ENCODE data around the gene PEX7. TPM values are rescaled to one million over a fixed set of nuclear protein-coding genes. Genes with fewer than 3 reads are reported as not detected.

PEX7 gene
- total RNA-seq, 1 experiment from 2014 or later, result 8.1 TPM

GRCh38 chr6:136816656-136817055 lies 5.7 kb upstream of the PEX7 start:
- Histone ChIP-seq H3K9ac (ENCODE audit: low read length) (no peak overlapping the region), H4K20me1 (ENCODE audit: insufficient read depth) (no peaks in the 10 kb centered on the region), H3K9me3 (ENCODE audit: control insufficient read depth in 1 of 2, insufficient read depth in 1 of 2, low read depth in 1 of 2, low read length in 2 of 2) (no peaks in the 10 kb centered on the region), H3K4me2 (ENCODE audit: low read length) (no peak overlapping the region), H3K27ac (ENCODE audit: low read depth, low read length) (no peak overlapping the region), H3K27me3 (ENCODE audit: insufficient read depth, low read length) (no peaks in the 10 kb centered on the region), H3K4me3 (replicated peaks in 1 of 2; ENCODE audit: low read depth in 1 of 2, low read length in 2 of 2) (no peak overlapping the region), H2AFZ (ENCODE audit: low read depth, low read length, poor library complexity, severe bottlenecking) (no peak overlapping the region), H3K79me2 (ENCODE audit: insufficient read depth, low read length) (no peaks in the 10 kb centered on the region), H3K9me2 (ENCODE audit: insufficient read depth) (no peaks in the 10 kb centered on the region), H3K36me3 (ENCODE audit: control insufficient read depth in 1 of 2, insufficient read depth in 2 of 2, low read length in 2 of 2) (no peaks in the 10 kb centered on the region), H3K4me1 (ENCODE audit: control insufficient read depth in 1 of 2, insufficient read depth in 2 of 2, low read length in 2 of 2) (peaks cover under 1 to 2% of the 10 kb centered on the region in 2 experiments; a peak in 3 of 4 replicates)
- RAD21 ChIA-PET (ENCODE audit: low non-redundant PET in 1 of 2, low total read pairs in 2 of 2, uncharacterized antibody in 2 of 2, unreplicated experiment in 2 of 2), result no interaction called here
- DNase-seq (ENCODE audit: low read depth, low spot score) (no peak), ATAC-seq (no peak)
- intact Hi-C loops (cut with micrococcal nuclease), result no loop called here
- CTCF ChIA-PET, result no interaction called here
- TF ChIP-seq, protein P1, sequence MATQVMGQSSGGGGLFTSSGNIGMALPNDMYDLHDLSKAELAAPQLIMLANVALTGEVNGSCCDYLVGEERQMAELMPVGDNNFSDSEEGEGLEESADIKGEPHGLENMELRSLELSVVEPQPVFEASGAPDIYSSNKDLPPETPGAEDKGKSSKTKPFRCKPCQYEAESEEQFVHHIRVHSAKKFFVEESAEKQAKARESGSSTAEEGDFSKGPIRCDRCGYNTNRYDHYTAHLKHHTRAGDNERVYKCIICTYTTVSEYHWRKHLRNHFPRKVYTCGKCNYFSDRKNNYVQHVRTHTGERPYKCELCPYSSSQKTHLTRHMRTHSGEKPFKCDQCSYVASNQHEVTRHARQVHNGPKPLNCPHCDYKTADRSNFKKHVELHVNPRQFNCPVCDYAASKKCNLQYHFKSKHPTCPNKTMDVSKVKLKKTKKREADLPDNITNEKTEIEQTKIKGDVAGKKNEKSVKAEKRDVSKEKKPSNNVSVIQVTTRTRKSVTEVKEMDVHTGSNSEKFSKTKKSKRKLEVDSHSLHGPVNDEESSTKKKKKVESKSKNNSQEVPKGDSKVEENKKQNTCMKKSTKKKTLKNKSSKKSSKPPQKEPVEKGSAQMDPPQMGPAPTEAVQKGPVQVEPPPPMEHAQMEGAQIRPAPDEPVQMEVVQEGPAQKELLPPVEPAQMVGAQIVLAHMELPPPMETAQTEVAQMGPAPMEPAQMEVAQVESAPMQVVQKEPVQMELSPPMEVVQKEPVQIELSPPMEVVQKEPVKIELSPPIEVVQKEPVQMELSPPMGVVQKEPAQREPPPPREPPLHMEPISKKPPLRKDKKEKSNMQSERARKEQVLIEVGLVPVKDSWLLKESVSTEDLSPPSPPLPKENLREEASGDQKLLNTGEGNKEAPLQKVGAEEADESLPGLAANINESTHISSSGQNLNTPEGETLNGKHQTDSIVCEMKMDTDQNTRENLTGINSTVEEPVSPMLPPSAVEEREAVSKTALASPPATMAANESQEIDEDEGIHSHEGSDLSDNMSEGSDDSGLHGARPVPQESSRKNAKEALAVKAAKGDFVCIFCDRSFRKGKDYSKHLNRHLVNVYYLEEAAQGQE (IDR thresholded peaks at IDR 0.05; ENCODE audit: low read depth), result no peak
- TF ChIP-seq EGR1 (IDR thresholded peaks at IDR 0.05; ENCODE audit: low read depth) (no peak), SRF (IDR thresholded peaks at IDR 0.05; ENCODE audit: low read depth) (no peak), ATF3 (IDR thresholded peaks at IDR 0.05) (no peak)
- POLR2A ChIA-PET, result interaction anchor here (1.2 kb wide), 1 partner anchor 8 kb away, joined by 3 read pairs; no protein-coding TSS in a partner anchor
- BruUV-seq (replicated peaks), result no TSS peak

GRCh38 chr6:136820561-136820960 lies 1.8 kb upstream of the PEX7 start:
- Histone ChIP-seq H3K27me3 (ENCODE audit: insufficient read depth, low read length) (no peaks in the 10 kb centered on the region), H3K27ac (ENCODE audit: low read depth, low read length) (no peak overlapping the region), H3K9me2 (ENCODE audit: insufficient read depth) (no peaks in the 10 kb centered on the region), H3K4me3 (replicated peaks in 1 of 2; ENCODE audit: low read depth in 1 of 2, low read length in 2 of 2) (no peak overlapping the region), H3K9me3 (ENCODE audit: control insufficient read depth in 1 of 2, insufficient read depth in 1 of 2, low read depth in 1 of 2, low read length in 2 of 2) (no peaks in the 10 kb centered on the region), H3K4me2 (ENCODE audit: low read length) (no peak overlapping the region), H3K9ac (ENCODE audit: low read length) (no peak overlapping the region), H3K4me1 (ENCODE audit: control insufficient read depth in 1 of 2, insufficient read depth in 2 of 2, low read length in 2 of 2) (peaks cover 4 to 14% of the 10 kb centered on the region in 2 experiments; a peak in 3 of 4 replicates), H3K79me2 (ENCODE audit: insufficient read depth, low read length) (peaks cover 10% of the 10 kb centered on the region; the same call in 1 of the 2 replicates), H2AFZ (ENCODE audit: low read depth, low read length, poor library complexity, severe bottlenecking) (no peak overlapping the region), H4K20me1 (ENCODE audit: insufficient read depth) (no peaks in the 10 kb centered on the region), H3K36me3 (ENCODE audit: control insufficient read depth in 1 of 2, insufficient read depth in 2 of 2, low read length in 2 of 2) (no peaks in the 10 kb centered on the region)
- ATAC-seq (no peak), DNase-seq (ENCODE audit: low read depth, low spot score) (no peak)
- RAD21 ChIA-PET (ENCODE audit: low non-redundant PET in 1 of 2, low total read pairs in 2 of 2, uncharacterized antibody in 2 of 2, unreplicated experiment in 2 of 2), result no interaction called here
- CTCF ChIA-PET, result interaction anchor here (1.2 kb wide), 1 partner anchor 28 kb away, joined by 3 read pairs; the partner anchor contains the start of gene MAP3K5
- intact Hi-C loops (cut with micrococcal nuclease), result no loop called here
- POLR2A ChIA-PET, result no interaction called here
- BruUV-seq (replicated peaks), result no TSS peak
- no peak for TF ChIP-seq FOSL1 (IDR thresholded peaks at IDR 0.05; ENCODE audit: low read depth)
- TF ChIP-seq ZBTB33 (IDR thresholded peaks at IDR 0.05; ENCODE audit: extremely low read depth, insufficient replicate concordance, low read length), result no peak
- TF ChIP-seq, protein P2, sequence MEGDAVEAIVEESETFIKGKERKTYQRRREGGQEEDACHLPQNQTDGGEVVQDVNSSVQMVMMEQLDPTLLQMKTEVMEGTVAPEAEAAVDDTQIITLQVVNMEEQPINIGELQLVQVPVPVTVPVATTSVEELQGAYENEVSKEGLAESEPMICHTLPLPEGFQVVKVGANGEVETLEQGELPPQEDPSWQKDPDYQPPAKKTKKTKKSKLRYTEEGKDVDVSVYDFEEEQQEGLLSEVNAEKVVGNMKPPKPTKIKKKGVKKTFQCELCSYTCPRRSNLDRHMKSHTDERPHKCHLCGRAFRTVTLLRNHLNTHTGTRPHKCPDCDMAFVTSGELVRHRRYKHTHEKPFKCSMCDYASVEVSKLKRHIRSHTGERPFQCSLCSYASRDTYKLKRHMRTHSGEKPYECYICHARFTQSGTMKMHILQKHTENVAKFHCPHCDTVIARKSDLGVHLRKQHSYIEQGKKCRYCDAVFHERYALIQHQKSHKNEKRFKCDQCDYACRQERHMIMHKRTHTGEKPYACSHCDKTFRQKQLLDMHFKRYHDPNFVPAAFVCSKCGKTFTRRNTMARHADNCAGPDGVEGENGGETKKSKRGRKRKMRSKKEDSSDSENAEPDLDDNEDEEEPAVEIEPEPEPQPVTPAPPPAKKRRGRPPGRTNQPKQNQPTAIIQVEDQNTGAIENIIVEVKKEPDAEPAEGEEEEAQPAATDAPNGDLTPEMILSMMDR (IDR thresholded peaks at IDR 0.05 in 2 of 3, conservative IDR thresholded peaks at IDR 0.05 in 1 of 3; ENCODE audit: borderline replicate concordance in 1 of 3, insufficient read depth in 1 of 3, low read depth in 2 of 3, low read length in 2 of 3), result no peak
- TF ChIP-seq POLR2AphosphoS5 (IDR thresholded peaks at IDR 0.05; ENCODE audit: low read depth, low read length), result no peak
- TF ChIP-seq EZH2 (IDR thresholded peaks at IDR 0.05), result no peak
- no peak for TF ChIP-seq CBX3 (IDR thresholded peaks at IDR 0.05; ENCODE audit: low read depth)
- TF ChIP-seq ELF1 (IDR thresholded peaks at IDR 0.05; ENCODE audit: borderline replicate concordance, low read depth), result no peak
- TF ChIP-seq TCF7L2 (IDR thresholded peaks at IDR 0.05; ENCODE audit: borderline replicate concordance, extremely low read depth, insufficient read depth, insufficient read length), result no peak

Measured in HCT116 (cell line).